IPS-11a (cell line): ENCODE data around the gene VPS37B.

ENCODE experiments used
- H3K4me3 ChIP-seq: one replicate; pipeline ENCODE4 v1.5.1; 2013; ENCODE audit warnings: low read depth, low read length, control low read depth

The VPS37B gene

GRCh38 chr12:122855071-122855829 is 40.7 kb downstream of the VPS37B start:
- no peak overlapping the region for H3K4me3 ChIP-seq

GRCh38 chr12:122854554-122854953 is 41.4 kb downstream of the VPS37B start:
- H3K4me3 ChIP-seq: no peak overlapping the region

DNA sequence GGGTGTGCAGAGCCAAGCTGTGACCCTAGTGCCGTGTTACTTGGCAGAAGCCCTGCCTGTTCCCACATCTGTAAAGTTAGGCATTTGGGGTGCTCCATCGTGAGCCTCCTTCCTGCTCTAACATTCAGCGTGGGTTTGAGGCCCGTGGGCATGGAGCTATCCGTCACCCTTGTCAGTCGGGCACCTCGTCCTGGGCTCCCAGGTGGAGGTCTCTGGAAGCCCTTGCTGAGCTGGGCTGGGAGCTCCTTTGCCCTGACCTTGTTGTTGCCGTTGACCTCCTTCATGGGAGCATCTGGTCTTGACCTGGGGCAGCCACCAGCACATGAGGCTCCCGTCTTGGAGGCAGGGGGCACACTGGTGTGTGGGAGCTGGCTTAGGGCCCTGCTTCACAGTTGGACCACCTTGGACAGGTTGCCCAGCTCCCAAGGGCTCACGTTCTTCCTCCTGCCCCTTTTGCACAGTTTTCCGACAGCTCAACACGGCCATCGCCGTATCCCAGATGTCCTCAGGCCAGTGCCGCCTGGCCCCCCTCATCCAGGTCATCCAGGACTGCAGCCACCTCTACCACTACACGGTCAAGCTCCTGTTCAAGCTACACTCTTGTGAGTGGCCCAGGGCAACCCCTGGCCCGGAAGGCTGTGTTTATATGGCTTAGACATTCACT is 42.2 kb downstream of the VPS37B start:
- no peak overlapping the region for H3K4me3 ChIP-seq

- H3K4me3 ChIP-seq: no peak overlapping the region
Observed at GRCh38 chr12:122852336-122853275, 43.3 kb downstream of the VPS37B start.

DNA sequence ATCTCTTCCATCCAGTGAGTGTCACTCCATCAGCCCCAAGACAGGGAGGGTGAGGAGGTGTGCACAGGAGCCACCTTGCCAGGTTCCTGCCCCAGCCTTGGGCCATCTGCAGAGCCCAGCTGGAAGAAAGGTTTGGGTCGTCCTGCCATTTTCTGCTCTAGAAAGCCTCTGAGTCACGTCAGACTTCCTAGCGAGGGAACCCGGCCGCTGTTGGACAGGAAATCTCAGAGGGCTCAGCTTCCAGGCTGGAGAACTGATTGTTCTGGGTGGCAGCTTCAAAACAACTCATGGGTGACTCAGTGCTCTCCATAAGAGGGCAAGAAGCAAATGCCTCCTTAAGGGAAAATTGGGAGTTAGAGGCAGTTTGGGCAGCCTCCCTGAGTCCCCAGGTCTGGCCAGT is 44.1 kb downstream of the VPS37B start:
- H3K4me3 ChIP-seq: no peak overlapping the region

GRCh38 chr12:122850695-122851350 is 45.1 kb downstream of the VPS37B start:
- no peak overlapping the region for H3K4me3 ChIP-seq

- no peak overlapping the region for H3K4me3 ChIP-seq
Observed at GRCh38 chr12:122850048-122850445, 45.9 kb downstream of the VPS37B start.

DNA sequence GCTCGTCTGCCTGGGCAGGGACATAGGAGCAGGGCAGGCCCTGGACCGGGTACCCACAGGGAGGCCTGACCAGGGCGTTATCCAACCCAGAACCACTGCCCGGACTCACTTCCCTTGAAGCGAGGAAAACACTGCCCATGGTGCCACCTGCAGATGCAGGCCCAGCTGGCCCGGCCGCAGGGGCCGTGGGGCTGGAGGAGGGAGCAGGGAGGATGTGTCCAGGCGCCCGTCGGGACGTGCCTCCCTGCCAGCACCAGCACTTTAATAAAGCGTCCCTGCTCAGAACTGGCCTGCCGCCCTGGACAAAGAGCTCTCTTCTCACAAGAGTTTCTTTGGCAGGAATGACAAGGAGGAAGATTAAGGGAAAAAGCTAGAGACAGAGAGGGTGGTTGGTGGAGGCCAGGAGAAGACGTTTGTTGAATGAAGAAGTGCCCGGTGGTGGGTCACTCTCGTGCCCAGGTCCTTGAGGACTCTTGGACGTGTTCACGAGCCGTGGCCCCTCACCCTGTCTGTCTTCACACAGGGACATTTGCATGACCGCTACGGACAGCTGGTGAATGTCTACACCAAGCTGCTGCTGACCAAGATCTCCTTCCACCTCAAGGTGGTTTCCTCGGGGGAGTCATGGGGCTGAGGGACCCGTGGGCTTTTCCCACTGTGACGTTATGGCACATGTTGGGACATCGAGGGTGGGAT is 46.4 kb downstream of the VPS37B start:
- H3K4me3 ChIP-seq: no peak overlapping the region

DNA sequence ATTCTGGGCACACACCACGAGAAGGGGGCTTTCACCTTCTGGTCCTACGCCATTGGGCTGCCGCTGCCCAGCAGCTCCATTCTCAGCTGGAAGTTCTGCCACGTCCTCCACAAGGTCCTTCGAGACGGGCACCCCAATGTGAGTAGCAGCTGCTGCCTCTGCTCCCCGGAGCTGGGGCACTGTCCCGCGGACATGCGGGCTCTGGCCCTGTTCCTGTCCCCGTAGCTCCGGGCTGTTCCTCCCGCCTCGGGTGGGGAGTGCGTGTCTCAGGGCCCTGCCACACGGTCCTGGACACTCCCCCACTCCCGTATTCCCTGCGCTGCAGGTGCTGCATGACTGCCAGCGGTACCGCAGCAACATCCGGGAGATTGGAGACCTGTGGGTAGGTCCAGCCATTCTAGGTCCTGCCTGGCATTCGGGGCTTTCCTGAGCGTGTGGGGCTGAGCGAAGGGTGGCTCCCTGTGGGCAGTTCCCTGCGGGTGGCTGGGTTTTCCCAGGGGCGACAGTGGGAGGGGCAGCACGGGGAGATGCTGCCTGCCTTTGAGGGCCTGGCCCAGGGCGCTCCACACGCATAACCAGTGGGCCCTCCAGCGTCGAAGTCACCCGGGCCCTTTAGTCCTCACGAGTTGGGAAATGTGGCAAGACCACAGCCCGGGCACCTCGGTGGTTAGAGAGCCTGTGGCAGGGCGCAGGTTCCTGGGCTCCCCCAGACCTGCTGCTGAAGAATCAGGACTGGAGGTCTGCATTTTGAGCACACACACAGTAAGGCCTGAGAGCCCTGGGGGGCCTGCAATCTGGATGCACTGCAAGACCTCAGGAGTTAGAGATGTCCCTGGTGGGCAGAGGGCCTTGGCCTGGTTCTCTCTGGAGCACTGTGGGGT is 47.2 kb downstream of the VPS37B start:
- no peak overlapping the region for H3K4me3 ChIP-seq

DNA sequence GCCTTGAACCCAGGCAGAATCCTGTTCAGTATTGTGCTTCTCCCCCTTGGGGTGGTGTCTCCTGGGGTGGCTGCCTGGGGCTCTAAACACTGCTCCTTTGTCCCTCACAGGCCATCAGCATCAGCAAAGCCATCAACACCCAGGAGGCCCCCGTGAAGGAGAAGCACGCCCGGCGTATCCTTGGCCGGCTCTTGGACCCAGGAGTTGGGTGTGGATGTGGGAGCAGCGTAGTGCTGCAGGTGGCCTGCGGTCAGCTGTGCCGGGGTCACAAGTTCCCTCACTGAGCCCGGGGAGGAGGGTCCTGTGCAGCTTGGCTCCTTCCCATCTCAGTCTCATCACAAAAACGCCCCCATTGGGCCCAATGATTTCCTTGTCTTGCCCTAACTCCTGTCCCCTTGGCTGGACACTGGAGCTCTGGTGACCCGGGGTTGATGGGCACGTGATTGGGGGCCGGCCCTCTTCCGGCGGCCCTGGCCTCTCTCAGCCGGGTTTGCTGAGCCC is 48.0 kb downstream of the VPS37B start:
- H3K4me3 ChIP-seq: no peak overlapping the region

- no peak overlapping the region for H3K4me3 ChIP-seq
Observed at GRCh38 chr12:122847516-122847836, 48.4 kb downstream of the VPS37B start.

DNA sequence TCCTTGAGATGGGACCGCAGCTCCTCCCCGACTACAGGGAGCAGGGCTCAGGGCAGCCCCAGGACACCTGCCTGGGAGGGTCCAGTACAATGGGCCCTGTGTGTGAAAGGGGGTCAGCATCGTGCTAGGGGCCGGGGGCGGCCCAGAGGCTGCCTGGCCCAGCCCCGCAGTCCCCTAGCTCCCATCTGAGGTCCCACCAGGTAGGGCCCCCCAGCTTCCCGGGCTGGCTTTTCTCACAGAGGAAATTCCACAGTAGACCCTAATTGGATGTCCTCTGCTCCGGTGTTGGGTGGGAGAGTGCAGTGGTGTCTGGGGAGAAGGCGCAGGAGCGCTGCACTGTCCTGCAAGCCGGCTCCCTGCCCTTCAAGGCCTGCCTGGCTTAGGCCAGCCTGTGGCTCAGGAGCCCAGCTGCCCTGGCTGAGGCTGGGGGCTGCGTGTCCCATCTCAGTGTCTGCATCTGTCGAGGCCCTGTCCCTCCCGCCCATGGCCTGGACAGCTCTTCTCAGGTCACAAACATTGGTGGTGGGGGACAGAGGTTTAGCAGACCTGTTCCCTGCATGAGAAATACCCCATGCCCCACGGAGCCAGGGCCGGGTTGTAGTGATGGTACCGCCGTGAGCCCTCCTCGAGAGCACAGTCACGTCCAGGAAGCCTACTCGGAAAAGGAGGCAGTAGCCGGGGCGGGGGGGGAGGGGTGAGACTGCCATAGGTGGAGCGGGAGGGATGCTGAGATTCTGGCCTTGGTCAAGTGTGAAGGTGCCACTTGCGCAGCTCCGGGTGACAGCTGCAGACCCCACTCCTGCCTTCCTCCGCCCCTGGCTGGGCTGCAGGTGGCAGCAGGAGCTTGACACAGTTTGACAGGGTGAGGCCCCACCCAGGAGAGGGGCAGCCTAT is 49.1 kb downstream of the VPS37B start:
- H3K4me3 ChIP-seq: no peak overlapping the region

DNA sequence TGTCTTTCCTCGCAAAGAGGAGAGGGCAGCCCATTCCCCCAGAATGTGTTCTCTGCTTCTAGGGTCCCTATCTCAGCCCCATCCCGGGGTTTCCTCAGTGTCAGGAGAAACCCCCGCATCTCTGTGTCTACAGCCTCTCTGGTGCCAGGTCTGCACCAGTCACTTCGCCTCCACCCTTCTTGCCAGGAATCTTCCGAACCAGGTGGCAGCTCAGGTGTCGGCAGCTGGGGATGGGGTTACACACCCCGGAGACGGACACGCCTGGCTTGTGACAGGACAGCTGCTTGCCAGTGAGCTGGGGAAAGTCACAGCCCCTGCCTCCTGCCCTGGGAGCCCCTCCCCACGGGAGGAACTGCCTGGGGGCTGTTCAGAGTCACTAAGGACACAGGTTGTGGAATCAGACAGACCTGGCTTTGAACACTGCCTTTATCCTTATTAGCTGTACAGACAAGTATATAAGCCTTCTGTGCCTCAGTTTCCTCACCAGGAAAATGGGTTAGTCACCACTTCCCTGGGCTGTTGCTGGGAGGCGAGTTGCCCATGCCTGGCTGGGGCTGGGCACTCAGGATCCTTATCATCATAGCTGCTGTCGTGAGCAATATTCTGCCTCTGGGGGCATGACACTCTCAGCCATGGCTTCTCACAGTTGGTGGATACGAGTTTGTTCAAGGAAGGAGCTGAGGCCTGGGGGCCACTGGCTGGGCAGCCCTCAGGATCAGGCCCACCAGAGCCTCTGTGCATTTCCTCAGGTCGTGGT is 49.9 kb downstream of the VPS37B start:
- H3K4me3 ChIP-seq: no peak overlapping the region

- no peak overlapping the region for H3K4me3 ChIP-seq
Observed at GRCh38 chr12:122845041-122845864, 50.7 kb downstream of the VPS37B start.

DNA sequence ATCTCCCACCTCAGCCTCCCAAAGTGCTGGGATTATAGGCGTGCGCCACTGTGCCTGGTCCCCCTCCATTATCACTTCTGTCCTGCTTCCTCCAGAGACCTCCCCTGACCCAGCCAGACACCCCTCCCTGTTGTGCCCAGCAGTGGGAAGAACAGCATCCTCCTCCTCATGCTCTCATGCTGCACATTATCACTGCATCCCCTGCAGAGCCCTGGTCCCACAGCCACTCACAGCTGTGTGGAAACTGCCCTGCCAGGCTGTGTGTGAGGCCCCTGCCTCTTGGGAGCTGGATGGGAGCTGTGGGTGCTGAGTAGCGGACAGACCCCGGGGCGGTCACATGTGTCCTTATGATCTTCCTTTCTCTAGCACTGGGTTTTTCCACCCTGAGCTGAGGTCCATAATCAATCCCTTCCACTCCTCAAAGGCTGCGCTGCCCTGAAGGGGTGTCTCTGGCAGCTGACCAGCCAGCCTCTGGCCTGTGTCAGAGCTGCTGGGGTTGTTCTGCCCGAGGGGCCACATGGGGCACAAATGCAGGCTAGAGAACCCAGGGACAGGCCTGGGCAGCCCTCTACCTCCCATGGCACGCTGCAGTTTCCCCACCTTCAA is 51.5 kb downstream of the VPS37B start:
- H3K4me3 ChIP-seq: no peak overlapping the region

DNA sequence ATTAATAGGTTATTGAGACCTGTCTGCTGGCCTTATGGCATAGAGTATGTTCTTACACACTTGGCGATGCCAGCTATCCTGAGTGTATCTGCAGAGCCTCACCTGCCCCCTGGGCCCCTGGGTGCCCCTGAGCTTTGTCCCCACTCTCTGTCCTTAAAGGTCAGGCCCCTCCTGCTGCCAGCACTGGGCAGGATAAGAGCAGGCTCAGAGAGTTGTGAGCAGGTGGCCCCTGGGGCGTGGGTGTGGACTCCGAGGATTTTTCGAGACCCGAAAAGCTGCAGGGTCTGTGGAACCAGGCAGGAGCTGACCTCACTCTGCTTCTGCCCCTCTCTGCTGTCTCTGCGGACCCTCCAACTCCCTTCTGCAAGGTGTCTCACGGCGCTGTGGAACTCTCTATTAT is 52.5 kb downstream of the VPS37B start:
- H3K4me3 ChIP-seq: no peak overlapping the region
